DMS114 treated with DMSO at 0.1 percent for 48 hours (cell line): ENCODE results near the gene MRPL11.

ENCODE experiments used
- DNase-seq: peaks from one replicate; lab custom pipeline; 2025; ENCODE audit not compliant: unreplicated experiment; lab: John Stamatoyannopoulos, UW

Gene MRPL11

GRCh38 chr11:66438504-66439466 lies at the start of gene MRPL11:
TSS of gene MRPL11 (minus strand) at chr11:66438848. CDS start at chr11:66438754, 94 bp downstream.
- DNase-seq = peak; percentile 95

GRCh38 chr11:66484806-66485380 lies 46.2 kb upstream of the MRPL11 start:
- no peak for DNase-seq

- peak; percentile 92 for DNase-seq
Measured at GRCh38 chr11:66480117-66480938, 41.7 kb upstream of the MRPL11 start, which contains the start of gene DPP3. TSS of gene DPP3 (plus strand) at chr11:66480434. CDS start at chr11:66482201, 1,767 bp downstream.

- DNase-seq = no peak
Measured at GRCh38 chr11:66479394-66480116, 40.9 kb upstream of the MRPL11 start.

- no peak for DNase-seq
Measured at GRCh38 chr11:66478729-66479393, 40.2 kb upstream of the MRPL11 start.

- no peak for DNase-seq
Measured at GRCh38 chr11:66477263-66478201, 38.9 kb upstream of the MRPL11 start.

- no peak for DNase-seq
Measured at GRCh38 chr11:66476841-66477251, 38.2 kb upstream of the MRPL11 start.

- no peak for DNase-seq
Measured at GRCh38 chr11:66476173-66476840, 37.7 kb upstream of the MRPL11 start.

GRCh38 chr11:66475349-66476172 lies 36.9 kb upstream of the MRPL11 start:
- no peak for DNase-seq

GRCh38 chr11:66473608-66474515 lies 35.2 kb upstream of the MRPL11 start:
- DNase-seq = no peak

- no peak for DNase-seq
Measured at GRCh38 chr11:66473167-66473566, 34.5 kb upstream of the MRPL11 start.

GRCh38 chr11:66472054-66472453 lies 33.4 kb upstream of the MRPL11 start:
- no peak for DNase-seq

GRCh38 chr11:66471142-66471541 lies 32.5 kb upstream of the MRPL11 start:
- DNase-seq = no peak

- DNase-seq = no peak
Measured at GRCh38 chr11:66470015-66470414, 31.4 kb upstream of the MRPL11 start.

GRCh38 chr11:66469441-66469840 lies 30.8 kb upstream of the MRPL11 start:
- DNase-seq = no peak

GRCh38 chr11:66468691-66469090 lies 30.0 kb upstream of the MRPL11 start:
- no peak for DNase-seq

GRCh38 chr11:66467756-66468155 lies 29.1 kb upstream of the MRPL11 start:
- no peak for DNase-seq
